ENCODE results near the gene ENGASE.

The ENGASE gene

DNA sequence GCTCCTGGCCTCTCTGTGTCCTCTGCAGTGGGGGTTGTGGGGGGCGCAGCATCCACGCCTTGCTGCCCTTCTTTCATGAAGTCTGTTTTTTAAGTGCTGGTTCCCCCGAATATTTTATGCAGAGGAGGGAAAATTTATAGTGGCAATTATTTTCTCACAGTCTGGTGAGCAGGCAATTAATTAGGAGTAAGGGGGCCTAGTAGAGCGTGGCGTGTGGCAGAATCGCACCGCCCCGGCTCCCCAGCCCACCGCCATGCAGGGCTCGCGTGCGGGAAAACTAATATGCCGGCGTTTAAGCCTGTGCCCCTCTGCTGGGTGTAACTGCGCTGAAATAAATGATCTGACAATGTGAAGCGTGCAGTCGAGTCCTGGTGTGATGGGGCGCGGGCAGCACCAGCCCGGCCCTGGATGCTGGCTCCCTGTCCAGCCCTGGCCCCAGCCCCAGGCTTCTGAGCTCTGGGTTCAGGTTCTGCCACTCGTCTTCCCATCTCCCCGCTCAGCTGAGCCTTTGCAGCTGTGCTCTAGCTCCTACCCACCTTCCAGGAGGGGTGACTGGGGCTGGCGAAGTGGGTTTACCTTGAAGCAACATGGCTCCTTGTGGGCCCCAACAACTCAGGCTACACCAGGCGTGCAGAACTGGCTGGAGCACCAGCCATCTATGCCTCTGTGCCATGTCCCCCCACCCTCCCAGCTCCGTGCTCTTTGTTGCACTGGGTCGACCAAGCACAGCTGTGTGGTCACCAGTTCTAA, 13.8 kb downstream of the ENGASE start:
- in situ Hi-C loops (cut with MboI; ENCODE audit: low sequenced_read_pairs, unreplicated experiment), result loop anchor here (10.0 kb wide), 1 partner anchor 306 kb away; no protein-coding TSS in a partner anchor
- DNase-seq (ENCODE audit: low spot score), result no peak
- TF ChIP-seq, protein P1, sequence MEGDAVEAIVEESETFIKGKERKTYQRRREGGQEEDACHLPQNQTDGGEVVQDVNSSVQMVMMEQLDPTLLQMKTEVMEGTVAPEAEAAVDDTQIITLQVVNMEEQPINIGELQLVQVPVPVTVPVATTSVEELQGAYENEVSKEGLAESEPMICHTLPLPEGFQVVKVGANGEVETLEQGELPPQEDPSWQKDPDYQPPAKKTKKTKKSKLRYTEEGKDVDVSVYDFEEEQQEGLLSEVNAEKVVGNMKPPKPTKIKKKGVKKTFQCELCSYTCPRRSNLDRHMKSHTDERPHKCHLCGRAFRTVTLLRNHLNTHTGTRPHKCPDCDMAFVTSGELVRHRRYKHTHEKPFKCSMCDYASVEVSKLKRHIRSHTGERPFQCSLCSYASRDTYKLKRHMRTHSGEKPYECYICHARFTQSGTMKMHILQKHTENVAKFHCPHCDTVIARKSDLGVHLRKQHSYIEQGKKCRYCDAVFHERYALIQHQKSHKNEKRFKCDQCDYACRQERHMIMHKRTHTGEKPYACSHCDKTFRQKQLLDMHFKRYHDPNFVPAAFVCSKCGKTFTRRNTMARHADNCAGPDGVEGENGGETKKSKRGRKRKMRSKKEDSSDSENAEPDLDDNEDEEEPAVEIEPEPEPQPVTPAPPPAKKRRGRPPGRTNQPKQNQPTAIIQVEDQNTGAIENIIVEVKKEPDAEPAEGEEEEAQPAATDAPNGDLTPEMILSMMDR (IDR thresholded peaks at IDR 0.05; ENCODE audit: borderline replicate concordance, control extremely low read depth, extremely low read depth, insufficient read depth, missing control alignments), result no peak

DNA sequence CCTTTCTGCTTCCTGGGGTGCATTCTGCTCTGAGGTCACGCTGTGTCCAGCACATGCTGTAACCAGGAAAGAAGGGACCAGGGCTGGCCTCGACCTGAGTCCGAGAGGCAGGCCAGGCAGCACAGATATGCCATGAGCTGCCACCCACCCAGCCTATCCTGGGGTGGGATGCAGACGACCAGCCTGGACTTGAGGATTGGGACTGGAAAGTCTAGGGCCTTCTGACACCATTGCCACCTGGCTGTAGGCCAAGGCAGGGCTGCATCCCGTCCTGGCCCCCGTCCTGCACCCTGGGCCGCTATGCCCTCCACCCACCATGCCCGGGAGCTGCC, 14.3 kb downstream of the ENGASE start:
- TF ChIP-seq, protein P1 (IDR thresholded peaks at IDR 0.05; ENCODE audit: borderline replicate concordance, control extremely low read depth, extremely low read depth, insufficient read depth, missing control alignments), result no peak
- in situ Hi-C loops (cut with MboI; ENCODE audit: low sequenced_read_pairs, unreplicated experiment), result loop anchor here (10.0 kb wide), 1 partner anchor 306 kb away; no protein-coding TSS in a partner anchor
- no peak for DNase-seq (ENCODE audit: low spot score)

DNA sequence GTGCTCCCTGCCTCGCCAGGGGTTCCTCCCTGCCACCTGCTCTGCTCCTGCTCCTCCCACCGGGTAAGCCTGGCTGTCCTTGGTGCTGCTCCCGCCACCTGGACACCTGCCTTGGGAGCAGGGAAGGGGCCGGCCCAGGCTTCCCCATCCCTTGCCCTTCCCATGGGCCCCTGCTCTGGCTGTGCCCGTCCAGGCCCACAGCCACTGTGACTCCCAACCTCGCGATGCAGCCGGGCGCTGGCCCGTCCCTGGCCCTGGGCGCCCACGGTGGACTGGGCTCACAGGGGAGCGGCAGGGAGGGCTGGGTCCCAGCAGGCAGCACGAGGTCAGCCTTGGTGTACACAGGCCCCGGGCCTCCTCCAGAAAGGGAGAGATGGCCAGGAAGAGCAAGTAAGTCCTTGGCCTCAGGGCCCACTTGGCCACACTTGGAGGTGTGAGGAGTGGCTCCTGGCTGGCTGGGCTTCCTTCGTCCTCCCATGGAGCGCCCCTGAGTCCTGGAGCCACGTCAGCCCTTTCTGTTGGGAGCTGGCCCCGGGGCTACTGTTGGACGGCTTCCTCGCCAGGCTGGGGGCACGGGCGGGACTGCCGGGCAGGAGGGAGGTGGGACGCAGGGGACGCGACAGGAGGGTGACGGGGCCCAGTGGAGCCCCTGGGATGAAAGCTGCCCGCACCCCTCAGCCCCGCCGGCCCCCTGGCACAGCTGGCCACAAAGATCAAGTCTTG, 15.3 kb downstream of the ENGASE start:
- DNase-seq (ENCODE audit: low spot score), result no peak
- TF ChIP-seq, protein P1 (IDR thresholded peaks at IDR 0.05; ENCODE audit: borderline replicate concordance, control extremely low read depth, extremely low read depth, insufficient read depth, missing control alignments), result no peak
- in situ Hi-C loops (cut with MboI; ENCODE audit: low sequenced_read_pairs, unreplicated experiment), result loop anchor here (10.0 kb wide), 1 partner anchor 305 kb away; no protein-coding TSS in a partner anchor

DNA sequence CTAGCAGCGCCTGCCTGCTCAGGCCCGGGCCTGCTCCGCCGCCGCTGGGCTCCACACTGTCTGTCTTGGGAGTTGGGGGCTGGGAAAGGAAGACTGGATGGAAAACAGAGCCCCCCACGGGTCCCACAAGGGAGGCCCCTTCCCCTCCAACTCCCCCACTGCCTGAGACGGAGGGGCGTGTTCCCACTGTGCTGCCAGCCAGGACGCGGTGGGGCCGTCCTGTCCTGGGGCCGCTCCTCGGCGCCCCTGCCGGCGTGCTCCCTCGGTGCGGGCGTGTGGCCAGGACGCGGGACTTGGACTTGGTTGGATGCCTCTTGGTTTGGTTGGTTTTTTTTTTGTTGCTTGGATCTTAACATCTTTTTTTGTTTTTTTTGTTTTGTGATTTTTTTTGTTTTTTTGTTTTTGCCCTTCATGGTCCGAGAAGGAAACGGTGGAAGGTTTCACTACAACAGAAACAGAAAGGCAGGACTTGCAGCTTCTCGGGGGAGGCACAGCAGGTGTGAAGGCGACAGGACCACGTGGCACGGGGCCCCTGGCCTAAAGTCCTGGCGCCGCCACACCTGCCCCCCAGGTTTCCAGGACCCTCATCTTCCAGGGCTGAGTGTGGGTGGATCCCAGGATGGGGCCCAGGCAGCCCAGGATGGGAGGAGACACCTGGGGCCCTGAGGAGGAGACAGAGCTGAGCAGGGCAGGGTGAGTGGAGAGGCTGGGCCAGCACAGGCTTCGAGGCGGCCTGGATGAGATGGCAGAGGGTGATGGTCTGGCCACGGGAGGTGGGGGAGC, 16.0 kb downstream of the ENGASE start:
- in situ Hi-C loops (cut with MboI; ENCODE audit: low sequenced_read_pairs, unreplicated experiment), result no loop called here
- TF ChIP-seq, protein P1 (IDR thresholded peaks at IDR 0.05; ENCODE audit: borderline replicate concordance, control extremely low read depth, extremely low read depth, insufficient read depth, missing control alignments), result no peak
- no peak for DNase-seq (ENCODE audit: low spot score)

DNA sequence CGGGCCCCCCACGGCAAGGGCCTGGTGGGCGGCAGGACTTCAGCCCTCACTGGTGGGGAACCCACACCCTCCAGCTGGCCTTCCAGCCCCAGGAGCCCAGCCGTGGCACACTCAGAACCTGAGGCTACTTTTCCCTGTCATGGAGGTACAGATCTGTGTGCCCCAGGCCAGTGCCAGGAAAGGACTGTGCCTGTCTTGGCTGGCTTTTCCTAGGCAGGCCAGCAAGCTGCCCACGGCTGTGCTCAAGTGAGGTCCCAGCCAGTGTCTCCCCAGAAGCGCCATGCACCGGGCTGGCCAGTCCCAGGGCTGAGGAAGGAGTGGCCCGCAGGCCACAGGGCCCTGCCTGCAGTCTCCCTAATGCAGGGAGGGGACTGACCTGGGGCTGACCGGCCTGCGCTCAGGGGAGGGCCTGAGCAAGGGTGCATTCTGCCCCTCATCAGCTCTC, 16.6 kb downstream of the ENGASE start:
- TF ChIP-seq, protein P1 (IDR thresholded peaks at IDR 0.05; ENCODE audit: borderline replicate concordance, control extremely low read depth, extremely low read depth, insufficient read depth, missing control alignments), result no peak
- DNase-seq (ENCODE audit: low spot score), result no peak
- in situ Hi-C loops (cut with MboI; ENCODE audit: low sequenced_read_pairs, unreplicated experiment), result no loop called here

DNA sequence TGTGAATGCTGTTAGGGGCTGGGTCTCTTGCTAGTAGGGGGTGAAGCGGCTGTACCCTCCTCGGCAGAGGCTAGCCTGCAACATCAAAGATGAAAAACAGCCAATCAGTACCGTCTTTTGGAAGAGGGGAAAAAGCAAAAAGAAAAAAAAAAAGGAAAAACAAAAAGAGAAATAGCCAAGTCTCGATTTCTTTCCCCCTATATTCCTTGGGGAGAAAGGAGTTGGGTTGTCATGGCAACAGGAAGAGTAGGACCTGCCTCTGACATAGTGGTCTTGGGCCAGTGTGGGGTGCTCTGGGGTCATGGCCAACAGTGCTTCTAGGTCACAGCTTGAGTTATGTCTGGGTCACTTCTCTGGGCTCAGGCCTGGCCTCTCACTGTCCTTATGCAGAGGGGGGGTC, 17.9 kb downstream of the ENGASE start:
- in situ Hi-C loops (cut with MboI; ENCODE audit: low sequenced_read_pairs, unreplicated experiment), result no loop called here
- TF ChIP-seq, protein P1 (IDR thresholded peaks at IDR 0.05; ENCODE audit: borderline replicate concordance, control extremely low read depth, extremely low read depth, insufficient read depth, missing control alignments), result no peak
- no peak for DNase-seq (ENCODE audit: low spot score)

Data from GM13976 (cell line).